IMR-90 (cell line): ENCODE measurements around the gene CNBD2. TPM values are rescaled to one million over a fixed set of nuclear protein-coding genes. Genes with fewer than 3 reads are reported as not detected.

Experiments
- ATAC-seq: fragments of 200-7000 bp; cut with Tn5 transposase; 2 replicates; pipeline ENCODE4 v1.9.1; 2020; ENCODE audit warnings: low read depth, mild to moderate bottlenecking, moderate library complexity
- BruUV-seq: library from RNA; stranded (reverse); fragments of 400-500 nt; replicated peaks from 2 replicates; lab custom pipeline; 2021; lab: Mats Ljungman, UMichigan
- CTCF ChIA-PET: fragments of 300-600 bp; formaldehyde crosslinking; extraction: SDS; loops from one replicate; lab custom pipeline; 2021; ENCODE audit warnings: antibody characterized with exemption; lab: Yijun Ruan, JAX
- POLR2A ChIA-PET: fragments of 300-600 bp; sonication (Branson Sonifier 250); formaldehyde crosslinking; loops from one replicate; lab custom pipeline; 2022; ENCODE audit warnings: antibody characterized with exemption; ENCODE audit not compliant: unreplicated experiment; lab: Charles Lee
- DNase-seq: peaks from one replicate; pipeline ENCODE4 v3.0.0; 2013
- H2AFZ ChIP-seq: replicated peaks from 2 replicates; pipeline ENCODE3; 2013; ENCODE audit warnings: low read length, mild to moderate bottlenecking; ENCODE audit not compliant: poor library complexity
- H2AK5ac ChIP-seq: 2 replicates; pipeline ENCODE4 v1.6.1; 2013; ENCODE audit warnings: low read depth, low read length, inconsistent platforms
- H2AK9ac ChIP-seq: replicated peaks from 2 replicates; pipeline ENCODE3; 2013; ENCODE audit warnings: mild to moderate bottlenecking, low read depth, low read length, moderate library complexity; ENCODE audit not compliant: poor library complexity
- H2BK120ac ChIP-seq: 2 replicates; pipeline ENCODE4 v1.6.1; 2013; ENCODE audit warnings: low read depth, low read length, inconsistent platforms
- H2BK15ac ChIP-seq: 3 replicates; pipeline ENCODE4 v1.6.1; 2013; ENCODE audit warnings: low read depth, low read length, inconsistent platforms
- H2BK20ac ChIP-seq: 2 replicates; pipeline ENCODE4 v1.6.1; 2013; ENCODE audit warnings: low read depth, mild to moderate bottlenecking, inconsistent platforms, low read length, moderate library complexity
- H2BK5ac ChIP-seq: 2 replicates; pipeline ENCODE4 v1.6.1; 2013; ENCODE audit warnings: mild to moderate bottlenecking, low read depth, low read length, inconsistent platforms; ENCODE audit not compliant: poor library complexity, severe bottlenecking
- H3K14ac ChIP-seq: replicated peaks from 2 replicates; pipeline ENCODE4 v1.6.1; 2013; ENCODE audit warnings: low read depth, low read length, inconsistent platforms
- H3K18ac ChIP-seq: 2 replicates; pipeline ENCODE4 v1.6.1; 2013; ENCODE audit warnings: low read depth, low read length, control low read depth
- H3K23ac ChIP-seq: 2 replicates; pipeline ENCODE4 v1.6.1; 2013; ENCODE audit warnings: low read depth, low read length, inconsistent platforms
- H3K27ac ChIP-seq: 2 replicates; pipeline ENCODE4 v1.5.1; 2013; ENCODE audit warnings: mild to moderate bottlenecking, control low read depth, low read length; ENCODE audit not compliant: insufficient read depth
- H3K27me3 ChIP-seq: 2 replicates; pipeline ENCODE4 v1.6.1; 2013; ENCODE audit warnings: low read length; ENCODE audit not compliant: control insufficient read depth, insufficient read depth
- H3K36me3 ChIP-seq: 2 replicates; pipeline ENCODE4 v1.6.1; 2013; ENCODE audit warnings: low read length, mixed read lengths; ENCODE audit not compliant: control insufficient read depth, insufficient read depth
- H3K4ac ChIP-seq: 2 replicates; pipeline ENCODE4 v1.6.1; 2013; ENCODE audit warnings: low read depth, low read length, inconsistent platforms
- H3K4me1 ChIP-seq: 2 replicates; pipeline ENCODE4 v1.6.1; 2013; ENCODE audit warnings: low read length, mixed read lengths; ENCODE audit not compliant: control insufficient read depth, insufficient read depth
- H3K4me2 ChIP-seq: 2 replicates; pipeline ENCODE4 v1.6.1; 2013; ENCODE audit warnings: low read depth, mild to moderate bottlenecking, control low read depth, low read length, moderate library complexity
- H3K4me3 ChIP-seq: 2 replicates; pipeline ENCODE4 v1.5.1; 2013; ENCODE audit warnings: low read depth, mild to moderate bottlenecking, control low read depth, low read length, moderate library complexity; ENCODE audit not compliant: insufficient read depth
- H3K56ac ChIP-seq: 2 replicates; pipeline ENCODE4 v1.6.1; 2013; ENCODE audit warnings: low read length, inconsistent platforms; ENCODE audit not compliant: insufficient read depth; ENCODE audit errors: extremely low read depth
- H3K79me1 ChIP-seq, 2 experiments: 2 replicates each; pipeline ENCODE4 v1.6.1; 2013; ENCODE audit warnings: low read length in 2 of 2, inconsistent platforms in 1 of 2, low read depth in 1 of 2
- H3K9ac ChIP-seq: 2 replicates; pipeline ENCODE4 v1.6.1; 2013; ENCODE audit warnings: low read depth, low read length, control low read depth
- H3K9me1 ChIP-seq: 2 replicates; pipeline ENCODE4 v1.6.1; 2013; ENCODE audit warnings: low read length, inconsistent platforms; ENCODE audit not compliant: insufficient read depth
- H3K9me3 ChIP-seq: 2 replicates; pipeline ENCODE4 v1.6.1; 2013; ENCODE audit warnings: low read length; ENCODE audit not compliant: control insufficient read depth, insufficient read depth
- H4K20me1 ChIP-seq: 2 replicates; pipeline ENCODE4 v1.6.1; 2013; ENCODE audit warnings: low read length, inconsistent platforms; ENCODE audit not compliant: insufficient read depth
- H4K5ac ChIP-seq: 2 replicates; pipeline ENCODE4 v1.6.1; 2013; ENCODE audit warnings: mild to moderate bottlenecking, low read depth, low read length, control low read depth
- H4K8ac ChIP-seq, 2 experiments: 2 replicates each; pipeline ENCODE4 v1.6.1; 2013; ENCODE audit warnings: low read depth in 2 of 2, low read length in 2 of 2, control low read depth in 1 of 2, inconsistent platforms in 1 of 2
- H4K91ac ChIP-seq: 2 replicates; pipeline ENCODE4 v1.6.1; 2013; ENCODE audit warnings: low read depth, low read length, inconsistent platforms; ENCODE audit not compliant: insufficient read depth
- FOS ChIP-seq: fragments of 150-350 bp; IDR thresholded peaks from 2 replicates; pipeline ENCODE4 v1.6.1; 2016; ENCODE audit warnings: low read depth, low read length
- whole genome bisulfite sequencing, 2 experiments: methylation state at CpG; one replicate each; pipeline versions ENCODE4 v1.1.5 to v1.1.7; 2013; ENCODE audit warnings: missing lambda C conversion rate in 2 of 2; ENCODE audit not compliant: insufficient read length in 1 of 2; ENCODE audit errors: extremely low coverage in 2 of 2; 5-methylcytosine and 5-hydroxymethylcytosine counted together
- dilution Hi-C: fragments of 300-500 bp; cut with HindIII; formaldehyde crosslinking; loops from one replicate; pipeline ENCODE4 v1.14.3; 2018; ENCODE audit warnings: low sequenced_read_pairs; ENCODE audit not compliant: unreplicated experiment
- in situ Hi-C: fragments of 300-500 bp; cut with MboI; formaldehyde crosslinking; loops from 3 replicates; pipeline ENCODE4 v1.14.3; 2019; ENCODE audit warnings: low sequenced_read_pairs, inconsistent platforms, mixed read lengths
- intact Hi-C: fragments of 100-400 bp; cut with micrococcal nuclease; formaldehyde crosslinking; loops from 2 replicates; pipeline ENCODE4 v1.10.0; 2022
- polyA plus RNA-seq, 3 experiments: library from polyadenylated mRNA; depleted of rRNA; stranded (reverse); fragments of >200 nt; gene quantifications; 2 replicates each; pipeline ENCODE4 v1.2.3, GENCODE V29; 2012; ENCODE audit warnings: low replicate concordance in 1 of 3
- total RNA-seq: library from RNA; depleted of rRNA; stranded (reverse); fragments of >200 nt; gene quantifications from 2 replicates; pipeline ENCODE4 v1.2.3, GENCODE V29; 2012

The CNBD2 gene
- total and polyA plus RNA-seq, 2 of the 4 experiments (the other 2 are of a cell fraction): 0.90 to 1.7 TPM

GRCh38 chr20:35984382-35984781 is 16.0 kb downstream of the CNBD2 start:
- Histone ChIP-seq H3K4me3 (no peak overlapping the region), H2BK120ac (no peak overlapping the region), H2BK20ac (no peak overlapping the region), H3K9me1 (no peaks in the 10 kb centered on the region), H3K27ac (no peak overlapping the region), H3K18ac (no peak overlapping the region), H3K9me3 (no peaks in the 10 kb centered on the region), H2AK9ac (no peak overlapping the region), H4K8ac (no peak overlapping the region), H2BK15ac (no peak overlapping the region), H4K91ac (no peak overlapping the region), H3K4ac (no peak overlapping the region), H2AFZ (peak overlapping the region; percentile 26), H2AK5ac (no peak overlapping the region), H4K5ac (no peak overlapping the region), H2BK5ac (no peak overlapping the region), H3K14ac (no peak overlapping the region), H3K4me2 (no peak overlapping the region), H3K36me3 (no peaks in the 10 kb centered on the region), H3K23ac (no peak overlapping the region), H3K79me1 (no peaks in the 10 kb centered on the region), H3K4me1 (no peaks in the 10 kb centered on the region), H3K27me3 (peaks cover 28% of the 10 kb centered on the region), H4K20me1 (no peaks in the 10 kb centered on the region), H3K9ac (no peak overlapping the region), H3K56ac (no peak overlapping the region)
- ChIA-PET CTCF (interaction anchor here (1.4 kb wide), 1 partner anchor 8 kb away, joined by 3 read pairs; no protein-coding TSS in a partner anchor), POLR2A (no interaction called here)
- intact Hi-C loops: no loop called here
- dilution Hi-C loops: no loop called here
- no TSS peak for BruUV-seq
- in situ Hi-C loops: loop anchor here (25.0 kb wide), 1 partner anchor 453 kb away; no protein-coding TSS in a partner anchor
- DNase-seq: no peak
- no peak for ATAC-seq
- WGBS, 2 experiments: 60% methylated on average over 1 of the region's 6 CpGs; no CpG with 5 or more reads in 1 of the 2 experiments
- TF ChIP-seq FOS: no peak
